Embryonic facial prominence (tissue), 1 donor: ENCODE data around the gene UCN3.
"Not testable (repeated sequence)": the region's sequence is repeated elsewhere in the genome, so short reads cannot be mapped to it uniquely, and the experiment has no call there.

Experiments
- DNase-seq: peaks from one replicate; pipeline ENCODE4 v3.0.0-alpha.2; 2016; ENCODE audit errors: extremely low spot score

The UCN3 gene

DNA sequence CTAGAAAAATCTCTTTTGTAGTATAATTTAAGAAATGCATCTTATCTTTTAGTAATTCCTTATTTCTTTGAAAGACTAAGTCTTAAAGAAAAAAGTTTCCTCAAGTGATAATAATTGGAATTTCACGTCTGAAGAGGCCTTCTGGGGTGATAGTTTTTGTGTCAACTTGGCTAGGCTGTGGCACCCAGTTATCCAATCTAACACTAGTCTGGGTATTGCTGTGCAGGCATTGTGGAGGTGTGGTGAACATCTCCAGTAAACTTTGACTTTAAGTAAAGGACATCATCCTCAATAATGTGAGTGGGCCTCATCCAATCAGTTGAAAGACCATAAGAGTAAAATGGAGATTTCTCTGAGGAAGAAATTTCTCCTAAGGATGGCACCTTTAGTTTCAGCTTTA is 42.2 kb downstream of the UCN3 start:
- DNase-seq = no peak

DNA sequence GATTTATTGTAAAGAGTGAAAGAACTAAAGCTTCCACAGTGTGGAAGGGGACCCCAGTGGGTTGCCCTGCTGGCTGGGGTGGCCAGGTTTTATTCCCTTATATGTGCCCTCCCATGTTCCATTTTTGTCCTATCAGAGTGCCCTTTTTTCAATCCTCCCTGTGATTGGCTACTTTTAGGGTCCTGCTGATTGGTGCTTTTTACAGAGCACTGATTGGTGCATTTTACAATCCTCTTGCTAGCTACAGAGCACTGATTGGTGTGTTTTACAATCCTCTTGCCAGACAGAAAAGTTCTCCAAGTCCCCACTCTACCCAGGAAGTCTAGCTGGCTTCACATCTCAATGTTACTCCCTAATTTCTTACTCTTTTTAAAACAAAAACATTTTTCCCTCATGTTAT is 46.0 kb downstream of the UCN3 start:
- DNase-seq = not testable (repeated sequence)

DNA sequence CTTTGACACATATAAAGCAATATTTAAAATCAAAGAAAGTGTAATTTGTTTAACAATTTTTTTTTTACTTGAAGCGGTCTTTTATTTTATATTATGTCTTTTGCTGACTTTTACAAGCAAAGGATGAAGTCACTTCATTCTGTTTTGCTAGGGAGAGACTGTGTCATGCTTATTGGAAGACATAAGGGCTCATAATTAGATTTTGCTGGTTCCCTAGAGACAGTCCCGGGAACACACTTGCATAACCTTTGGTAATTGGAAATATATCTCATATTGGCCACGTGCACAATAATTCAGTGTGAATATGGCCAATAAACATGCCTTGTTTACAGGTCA is 47.1 kb downstream of the UCN3 start:
- no peak for DNase-seq

DNA sequence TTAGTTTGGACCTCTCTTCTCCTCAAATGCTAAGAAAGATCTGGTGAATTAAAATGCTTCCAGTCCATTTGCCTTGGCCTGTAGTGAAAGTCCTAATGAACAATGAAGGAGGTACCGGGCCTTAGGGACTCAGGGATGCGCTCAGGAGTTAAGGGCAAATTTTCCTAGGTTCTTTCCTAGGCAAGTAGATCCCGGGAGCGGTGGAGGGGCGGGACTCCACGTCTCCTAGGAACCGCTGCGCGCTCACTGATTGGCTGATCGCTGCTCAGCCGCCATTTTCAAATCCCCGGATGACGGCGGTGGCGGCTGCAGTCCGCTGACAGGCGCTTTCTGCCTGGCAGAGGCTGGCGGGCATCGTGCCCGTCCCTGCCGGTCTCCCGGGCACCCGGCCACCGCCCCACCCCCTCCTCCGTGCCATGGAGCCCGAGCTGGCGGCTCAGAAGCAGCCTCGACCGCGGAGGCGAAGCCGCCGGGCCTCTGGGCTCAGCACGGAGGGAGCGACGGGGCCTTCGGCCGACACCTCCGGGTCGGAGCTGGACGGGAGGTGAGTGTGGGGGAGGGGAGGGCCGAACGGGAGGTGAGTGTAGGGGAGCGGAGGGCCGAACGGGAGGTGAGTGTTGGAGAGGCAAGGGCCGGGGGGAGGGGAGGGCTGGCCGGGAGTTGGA is 47.6 kb downstream of the UCN3 start, which contains the start of gene NET1:
TSS of gene NET1 (plus strand) at position 281 of the 665 bp plus-strand sequence. CDS start at position 417, 136 bp downstream.
- DNase-seq = peak; percentile 85

DNA sequence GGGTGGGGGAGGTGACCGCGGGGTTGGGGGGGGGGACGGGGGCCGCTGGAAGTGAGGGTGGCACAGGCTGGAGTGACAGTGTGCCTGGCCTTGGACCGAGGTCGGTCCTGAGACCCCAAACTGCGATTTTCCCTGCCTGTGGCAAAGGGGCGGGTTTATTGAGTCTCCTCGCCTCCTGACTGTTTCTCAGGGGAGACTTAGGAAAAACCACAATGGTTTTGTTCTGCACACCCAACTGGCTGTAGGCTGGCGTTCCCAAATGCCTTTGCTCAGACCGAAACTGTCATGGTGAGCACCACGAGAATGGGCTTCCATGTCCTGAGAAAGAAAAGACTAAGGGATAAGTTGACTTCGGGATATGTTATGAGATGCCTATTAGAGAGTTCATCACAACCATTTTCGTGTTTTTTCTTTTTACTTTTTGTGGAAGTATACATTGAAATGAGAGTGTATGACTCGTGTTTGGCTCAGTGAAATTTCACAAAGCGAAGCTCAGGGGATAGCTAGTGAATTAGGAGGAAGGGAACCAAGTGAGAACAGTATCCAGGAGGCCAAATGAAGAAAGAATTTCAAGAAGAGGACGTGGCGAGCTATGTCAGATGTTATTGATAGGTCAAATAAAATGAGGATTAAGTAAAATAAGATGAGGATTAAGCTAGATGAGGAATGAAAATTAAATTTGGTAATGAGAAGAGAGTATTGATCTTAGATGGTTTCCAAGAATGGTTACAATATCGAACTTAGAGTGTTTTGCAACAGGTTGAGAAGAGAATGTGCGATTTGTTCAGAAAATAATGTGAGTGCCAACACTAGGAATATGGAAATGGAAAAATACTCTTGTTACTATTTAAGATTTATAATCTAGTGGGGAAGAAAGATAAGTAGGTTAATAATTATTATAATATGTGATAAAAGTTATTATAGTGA is 48.5 kb downstream of the UCN3 start:
- no peak for DNase-seq

DNA sequence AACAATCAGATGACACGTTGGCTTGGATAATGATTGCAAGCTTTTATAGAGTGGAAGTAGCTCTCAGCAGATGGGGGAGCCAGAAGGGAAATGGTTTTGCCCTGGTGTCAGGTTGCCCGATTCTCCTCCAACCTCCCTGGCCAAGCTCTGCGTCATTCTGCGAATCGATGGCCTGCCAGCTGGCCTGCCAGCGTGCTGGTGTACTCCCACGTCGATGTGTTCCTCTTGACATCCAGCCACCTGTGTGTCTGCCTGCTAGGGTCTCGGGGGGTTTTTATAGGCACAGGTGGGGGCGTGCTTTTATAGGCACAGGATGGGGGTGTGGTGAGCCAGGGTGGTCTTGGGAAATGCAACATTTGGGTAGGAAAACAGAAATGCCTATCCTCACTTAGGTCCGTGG is 52.2 kb downstream of the UCN3 start:
- no peak for DNase-seq

DNA sequence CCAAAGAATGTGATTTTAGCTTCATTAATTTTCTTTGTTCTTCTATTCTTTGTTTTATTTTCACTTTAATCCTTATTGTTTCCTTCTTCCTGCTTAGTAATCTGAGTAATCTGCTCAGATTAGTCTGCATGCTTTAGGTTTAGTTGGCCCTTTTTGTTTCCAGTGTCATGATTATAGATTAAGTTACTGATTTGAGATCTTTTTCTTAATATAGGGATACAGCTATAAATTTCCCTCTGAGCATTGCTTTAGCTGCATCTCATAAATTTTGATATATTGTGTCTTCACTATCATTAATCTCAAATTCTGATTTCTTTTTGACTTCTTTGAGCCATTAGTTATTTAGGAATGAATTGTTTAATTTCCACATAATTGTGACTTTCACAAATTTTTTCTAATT is 53.8 kb downstream of the UCN3 start:
- DNase-seq = no peak

DNA sequence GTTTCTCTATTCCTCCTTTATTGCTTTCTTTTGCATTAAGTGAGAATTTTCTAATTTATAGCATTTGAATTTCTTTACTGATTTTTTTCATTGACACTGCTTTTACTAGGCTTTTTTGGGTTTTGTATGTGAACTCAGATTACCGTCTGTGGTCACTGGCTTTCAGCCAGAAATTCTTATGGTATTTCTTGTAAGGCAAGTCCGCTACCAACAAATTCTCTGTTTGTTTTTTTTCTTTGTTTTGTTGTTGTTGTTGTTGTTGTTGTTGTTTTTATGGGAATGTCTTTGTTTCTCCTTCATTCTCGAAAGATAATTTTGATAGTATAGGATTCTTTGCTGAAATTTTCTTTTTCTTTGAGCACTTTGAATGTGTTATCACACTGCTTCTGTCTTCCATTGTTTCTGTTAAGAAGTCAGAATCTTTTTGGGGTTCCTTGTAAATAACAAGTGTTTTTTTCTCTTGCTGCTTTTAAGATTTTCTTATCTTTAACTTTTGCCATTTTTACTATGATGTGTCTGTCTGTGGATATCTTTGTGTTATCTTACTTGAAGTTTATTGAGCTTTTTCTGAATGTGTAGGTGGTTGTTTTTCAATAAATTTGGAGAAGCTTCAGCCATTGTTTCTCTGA is 54.8 kb downstream of the UCN3 start:
- DNase-seq = no peak

DNA sequence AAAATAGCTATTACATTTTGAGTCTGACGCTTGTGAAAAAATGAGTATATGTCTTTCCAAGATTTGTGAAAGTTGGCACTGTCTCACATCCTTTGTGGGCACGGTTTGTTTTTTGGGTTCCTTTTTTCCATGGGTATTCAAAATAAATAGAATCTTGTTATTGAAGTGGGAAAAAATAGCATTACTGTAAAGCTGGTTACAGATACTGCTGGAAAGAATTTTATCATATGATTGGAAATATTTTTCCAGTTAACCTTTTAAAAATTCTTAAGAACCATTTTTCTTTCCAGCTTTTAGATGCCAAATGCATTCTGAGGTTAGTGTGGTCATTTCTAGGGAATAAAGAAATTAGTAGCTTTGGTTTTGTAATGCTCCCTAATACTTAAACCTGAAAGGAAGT is 59.0 kb downstream of the UCN3 start:
- no peak for DNase-seq
